ENCODE results near the gene FLT3. TPM values are rescaled to one million over a fixed set of nuclear protein-coding genes. Genes with fewer than 3 reads are reported as not detected.

FLT3 gene
- total and polyA plus RNA-seq, 4 donors = 0.14 to 0.84 (median 0.42) TPM

- no peaks in the 10 kb centered on the region for H3K36me3 ChIP-seq (ENCODE audit: control insufficient read depth in 4 of 4, insufficient read depth in 3 of 4, low read depth in 1 of 4, low read length in 3 of 4)
- H3K9me3 ChIP-seq (ENCODE audit: control insufficient read depth in 4 of 4, low read length in 3 of 4) = no peaks in the 10 kb centered on the region
- peaks cover 0 to 3% (median 0%) of the 10 kb centered on the region in 4 donors for H3K4me1 ChIP-seq (ENCODE audit: control insufficient read depth in 4 of 4, insufficient read depth in 4 of 4, low read length in 3 of 4)
- TF ChIP-seq HNF4A (conservative IDR thresholded peaks at IDR 0.05) (no peak), EGR1 (IDR thresholded peaks at IDR 0.05; ENCODE audit: low read depth in 2 of 2) (no peak), GABPA (IDR thresholded peaks at IDR 0.05 in 1 of 2, conservative IDR thresholded peaks at IDR 0.05 in 1 of 2) (no peak), JUND (IDR thresholded peaks at IDR 0.05) (no peak), RAD21 (IDR thresholded peaks at IDR 0.05) (no peak), FOXA1 (IDR thresholded peaks at IDR 0.05) (no peak), NR2F2 (IDR thresholded peaks at IDR 0.05) (no peak), HNF4G (IDR thresholded peaks at IDR 0.05) (no peak), REST (IDR thresholded peaks at IDR 0.05) (no peak), TAF1 (conservative IDR thresholded peaks at IDR 0.05) (no peak)
- TF ChIP-seq, protein P1, sequence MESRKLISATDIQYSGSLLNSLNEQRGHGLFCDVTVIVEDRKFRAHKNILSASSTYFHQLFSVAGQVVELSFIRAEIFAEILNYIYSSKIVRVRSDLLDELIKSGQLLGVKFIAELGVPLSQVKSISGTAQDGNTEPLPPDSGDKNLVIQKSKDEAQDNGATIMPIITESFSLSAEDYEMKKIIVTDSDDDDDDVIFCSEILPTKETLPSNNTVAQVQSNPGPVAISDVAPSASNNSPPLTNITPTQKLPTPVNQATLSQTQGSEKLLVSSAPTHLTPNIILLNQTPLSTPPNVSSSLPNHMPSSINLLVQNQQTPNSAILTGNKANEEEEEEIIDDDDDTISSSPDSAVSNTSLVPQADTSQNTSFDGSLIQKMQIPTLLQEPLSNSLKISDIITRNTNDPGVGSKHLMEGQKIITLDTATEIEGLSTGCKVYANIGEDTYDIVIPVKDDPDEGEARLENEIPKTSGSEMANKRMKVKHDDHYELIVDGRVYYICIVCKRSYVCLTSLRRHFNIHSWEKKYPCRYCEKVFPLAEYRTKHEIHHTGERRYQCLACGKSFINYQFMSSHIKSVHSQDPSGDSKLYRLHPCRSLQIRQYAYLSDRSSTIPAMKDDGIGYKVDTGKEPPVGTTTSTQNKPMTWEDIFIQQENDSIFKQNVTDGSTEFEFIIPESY (IDR thresholded peaks at IDR 0.05) = no peak
- TF ChIP-seq, protein P2, sequence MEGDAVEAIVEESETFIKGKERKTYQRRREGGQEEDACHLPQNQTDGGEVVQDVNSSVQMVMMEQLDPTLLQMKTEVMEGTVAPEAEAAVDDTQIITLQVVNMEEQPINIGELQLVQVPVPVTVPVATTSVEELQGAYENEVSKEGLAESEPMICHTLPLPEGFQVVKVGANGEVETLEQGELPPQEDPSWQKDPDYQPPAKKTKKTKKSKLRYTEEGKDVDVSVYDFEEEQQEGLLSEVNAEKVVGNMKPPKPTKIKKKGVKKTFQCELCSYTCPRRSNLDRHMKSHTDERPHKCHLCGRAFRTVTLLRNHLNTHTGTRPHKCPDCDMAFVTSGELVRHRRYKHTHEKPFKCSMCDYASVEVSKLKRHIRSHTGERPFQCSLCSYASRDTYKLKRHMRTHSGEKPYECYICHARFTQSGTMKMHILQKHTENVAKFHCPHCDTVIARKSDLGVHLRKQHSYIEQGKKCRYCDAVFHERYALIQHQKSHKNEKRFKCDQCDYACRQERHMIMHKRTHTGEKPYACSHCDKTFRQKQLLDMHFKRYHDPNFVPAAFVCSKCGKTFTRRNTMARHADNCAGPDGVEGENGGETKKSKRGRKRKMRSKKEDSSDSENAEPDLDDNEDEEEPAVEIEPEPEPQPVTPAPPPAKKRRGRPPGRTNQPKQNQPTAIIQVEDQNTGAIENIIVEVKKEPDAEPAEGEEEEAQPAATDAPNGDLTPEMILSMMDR (IDR thresholded peaks at IDR 0.05; ENCODE audit: low read depth, low read length, missing input control) = no peak
- TF ChIP-seq, protein P3, sequence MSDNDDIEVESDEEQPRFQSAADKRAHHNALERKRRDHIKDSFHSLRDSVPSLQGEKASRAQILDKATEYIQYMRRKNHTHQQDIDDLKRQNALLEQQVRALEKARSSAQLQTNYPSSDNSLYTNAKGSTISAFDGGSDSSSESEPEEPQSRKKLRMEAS (IDR thresholded peaks at IDR 0.05) = no peak
- TF ChIP-seq, protein P4, sequence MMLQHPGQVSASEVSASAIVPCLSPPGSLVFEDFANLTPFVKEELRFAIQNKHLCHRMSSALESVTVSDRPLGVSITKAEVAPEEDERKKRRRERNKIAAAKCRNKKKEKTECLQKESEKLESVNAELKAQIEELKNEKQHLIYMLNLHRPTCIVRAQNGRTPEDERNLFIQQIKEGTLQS (IDR thresholded peaks at IDR 0.05) = no peak
- H3K4me3 ChIP-seq (ENCODE audit: low read depth in 1 of 3, low read length in 3 of 3) = no peak overlapping the region
- no peak overlapping the region for H3K27ac ChIP-seq (ENCODE audit: low read depth in 1 of 2, low read length in 2 of 2)
- peaks cover 0 to 4% (median 0%) of the 10 kb centered on the region in 4 donors for H3K27me3 ChIP-seq (ENCODE audit: control insufficient read depth in 4 of 4, insufficient read depth in 4 of 4, low read length in 3 of 4)
- DNase-seq (ENCODE audit: low spot score) = no peak
- H3K9ac ChIP-seq (ENCODE audit: low read depth in 1 of 2, low read length in 2 of 2) = no peak overlapping the region
- 86% methylated on average over 13 of the region's 13 CpGs for WGBS
Measured at GRCh38 chr13:28056970-28057712, 43.2 kb downstream of the FLT3 start.

All from liver (tissue), 9 donors.